Fibroblast of skin of left biceps (primary cell): ENCODE results near the gene SUPT4H1.

Source experiments
- DNase-seq, 2 experiments: peaks; one replicate each; pipeline ENCODE4 v3.0.0-alpha.2; 2013; ENCODE audit warnings: low read depth in 2 of 2

Gene SUPT4H1

DNA sequence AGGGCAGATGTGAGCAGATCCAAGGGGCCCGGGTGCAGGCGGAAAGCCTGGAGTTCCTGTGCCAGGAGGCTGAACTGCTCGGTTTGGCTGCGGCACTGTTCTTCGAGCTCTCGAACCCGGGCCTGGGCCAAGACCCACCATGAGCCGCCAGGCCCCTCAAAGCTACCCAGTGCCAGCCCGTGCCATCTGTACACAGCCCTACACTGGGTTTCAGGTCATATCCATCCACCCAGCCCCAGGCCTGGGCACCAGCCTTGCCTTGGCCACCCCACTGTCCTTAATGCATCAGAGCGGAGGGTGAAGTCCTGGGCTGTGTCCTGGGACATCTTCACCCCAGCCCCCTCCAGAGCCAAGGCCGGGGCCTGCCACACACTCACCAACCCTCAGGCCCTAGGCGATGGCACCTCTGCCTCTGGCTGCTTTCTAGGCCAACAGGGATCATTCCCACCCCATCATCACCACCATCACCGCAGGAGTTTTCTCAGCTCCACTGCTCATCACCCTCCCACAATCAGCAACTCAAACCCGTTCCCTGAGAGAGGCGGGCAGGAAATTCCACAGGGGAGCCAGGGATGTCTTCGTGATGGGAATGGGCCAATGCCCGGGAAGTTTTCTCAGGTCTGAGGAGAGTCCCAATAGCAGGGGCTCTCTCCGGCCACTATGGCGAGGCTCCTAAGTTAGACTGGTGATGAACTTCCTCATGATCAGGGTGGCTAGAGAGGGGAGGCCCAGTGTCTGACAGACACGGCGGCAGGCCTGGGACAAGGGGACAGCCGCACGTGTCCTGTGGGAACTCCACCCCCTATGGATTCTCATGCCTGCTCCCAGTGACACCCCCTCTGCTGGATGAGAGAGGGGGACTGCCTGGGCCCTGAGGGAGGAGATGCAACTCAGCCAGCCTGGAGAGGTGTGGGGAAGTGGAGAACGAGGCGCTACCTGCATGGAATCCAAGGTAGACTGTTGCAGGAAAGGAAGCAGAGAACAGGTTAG, 32.5 kb downstream of the SUPT4H1 start:
- no peak for DNase-seq

DNA sequence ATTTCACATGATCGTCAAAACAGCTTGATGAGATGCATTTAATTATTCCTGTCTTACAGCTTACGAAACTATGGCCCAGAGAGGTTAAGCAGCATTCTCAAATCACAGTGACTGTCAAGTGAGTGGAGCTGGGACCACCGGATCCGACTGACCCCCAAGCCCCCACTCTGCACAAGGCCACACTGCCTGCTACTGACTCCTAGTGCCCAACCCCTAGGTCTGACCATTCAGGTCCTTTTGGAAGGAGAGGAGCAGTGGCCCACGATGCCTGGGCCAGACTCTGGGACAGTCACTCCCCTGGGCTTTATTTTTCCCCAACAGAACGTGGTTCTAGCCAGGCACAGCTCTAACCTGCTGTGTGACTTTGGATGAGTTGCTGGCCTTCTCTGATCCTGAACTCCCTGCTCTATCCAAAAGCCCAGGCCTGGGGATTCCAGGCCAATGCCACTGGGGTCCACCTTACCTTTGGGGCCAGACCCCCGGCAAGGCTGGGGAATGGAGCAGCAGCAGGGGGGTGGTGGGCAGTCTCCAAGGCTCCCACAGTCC, 33.3 kb downstream of the SUPT4H1 start:
- no peak for DNase-seq

DNA sequence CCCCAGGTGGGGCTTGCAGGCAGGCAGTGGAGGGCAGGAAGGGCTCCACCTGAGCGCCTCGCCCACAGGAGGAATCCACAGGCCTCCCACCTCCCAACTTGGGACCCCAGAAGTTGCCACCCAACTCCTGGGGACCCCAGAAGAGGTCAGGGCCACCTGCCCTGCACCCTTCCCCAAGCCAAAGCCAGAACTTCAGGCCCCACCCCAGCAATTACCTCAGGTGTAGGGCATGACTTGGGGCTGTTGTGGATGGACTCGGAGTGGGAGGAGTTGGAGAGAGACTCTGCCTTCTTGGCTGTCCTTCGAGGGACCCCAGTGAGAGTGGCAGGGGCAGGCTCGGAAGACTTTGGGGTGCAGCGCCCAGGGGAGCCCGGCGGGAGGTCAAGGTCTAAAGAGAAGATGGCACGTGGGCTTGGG, 33.9 kb downstream of the SUPT4H1 start:
- no peak for DNase-seq

DNA sequence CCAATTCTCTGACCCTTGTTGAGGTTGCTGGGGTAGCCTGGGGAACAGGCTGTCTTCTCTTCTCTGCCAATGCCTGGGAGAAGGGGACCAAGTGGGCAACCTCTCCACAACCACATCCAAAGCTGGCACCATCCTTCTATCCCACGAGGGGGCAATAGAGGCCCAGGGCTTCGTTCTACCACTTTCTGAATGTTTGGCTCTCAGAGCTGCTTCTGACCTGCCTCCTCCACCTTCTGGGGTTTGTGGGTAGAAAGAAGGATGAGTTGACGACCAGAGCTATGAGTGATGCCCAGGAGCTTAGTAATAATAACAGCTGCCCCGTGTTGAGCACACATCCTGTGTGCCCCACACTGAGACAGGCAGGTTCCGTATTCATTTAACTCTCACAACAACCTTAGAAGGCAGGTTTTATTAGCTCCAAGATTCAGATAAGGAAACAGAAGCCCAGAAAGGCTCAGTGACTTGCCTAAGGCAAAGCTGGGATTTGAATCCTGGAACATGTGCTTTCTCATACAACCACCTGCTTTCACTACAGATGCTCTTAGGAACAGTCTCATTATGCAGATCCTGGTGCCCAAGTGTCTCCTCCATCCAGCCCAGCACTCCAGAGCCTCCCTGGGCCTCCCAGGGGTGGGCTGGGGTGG, 34.5 kb downstream of the SUPT4H1 start:
- peak in 1 of 2 experiments; percentile 33 for DNase-seq

DNA sequence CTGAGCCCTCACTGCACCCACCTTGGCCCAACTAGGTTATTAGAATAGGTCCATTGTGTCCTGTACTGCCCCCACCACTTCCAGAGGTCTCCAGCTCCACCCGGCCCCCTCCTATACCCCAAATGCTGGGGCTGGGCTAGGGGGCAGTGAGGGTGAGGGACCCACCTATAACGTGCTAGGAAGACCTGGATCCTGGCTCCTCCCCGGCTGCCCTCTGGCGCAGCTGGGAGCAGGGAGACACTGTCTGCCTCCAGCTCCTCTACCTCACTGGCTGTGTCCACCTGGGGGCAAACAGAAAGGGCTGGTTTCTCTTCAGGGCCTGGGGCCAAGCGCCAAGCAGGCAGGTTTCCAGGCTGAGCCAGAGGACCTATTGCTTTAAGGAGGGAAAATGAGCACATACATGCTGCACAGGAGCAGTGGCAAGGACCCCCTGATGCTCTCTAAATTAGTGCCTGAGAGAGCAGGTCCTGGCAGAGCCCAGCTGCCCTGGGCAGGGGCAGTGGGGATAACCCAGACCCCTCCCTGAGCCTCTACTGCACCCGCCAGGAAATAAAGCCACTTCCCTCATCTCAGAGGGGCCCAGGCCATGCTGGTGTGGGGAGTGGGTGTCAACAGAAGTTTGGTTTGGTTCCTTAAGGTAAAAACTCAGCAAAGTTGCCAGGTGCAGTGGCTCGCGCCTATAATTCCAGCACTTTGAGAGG, 35.6 kb downstream of the SUPT4H1 start:
- no peak for DNase-seq

DNA sequence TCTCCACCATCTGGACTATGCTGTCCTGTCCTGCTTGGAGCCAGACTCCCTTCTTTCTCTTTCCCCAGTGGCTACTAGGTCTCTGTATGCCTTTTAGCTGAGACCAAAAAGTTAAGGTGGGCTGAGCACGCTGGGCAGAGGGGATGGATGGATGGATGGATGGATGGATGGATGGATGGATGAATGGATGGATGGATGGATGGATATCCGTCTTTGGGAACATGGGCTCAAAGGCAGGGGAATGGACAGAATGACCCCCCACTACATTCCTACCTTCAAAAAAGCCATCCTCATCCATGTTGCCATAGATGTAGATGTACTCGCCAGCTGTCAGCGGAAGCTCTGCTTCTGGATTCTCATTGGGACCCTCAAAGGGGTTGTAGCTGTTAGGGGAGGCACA, 36.3 kb downstream of the SUPT4H1 start:
- no peak for DNase-seq

DNA sequence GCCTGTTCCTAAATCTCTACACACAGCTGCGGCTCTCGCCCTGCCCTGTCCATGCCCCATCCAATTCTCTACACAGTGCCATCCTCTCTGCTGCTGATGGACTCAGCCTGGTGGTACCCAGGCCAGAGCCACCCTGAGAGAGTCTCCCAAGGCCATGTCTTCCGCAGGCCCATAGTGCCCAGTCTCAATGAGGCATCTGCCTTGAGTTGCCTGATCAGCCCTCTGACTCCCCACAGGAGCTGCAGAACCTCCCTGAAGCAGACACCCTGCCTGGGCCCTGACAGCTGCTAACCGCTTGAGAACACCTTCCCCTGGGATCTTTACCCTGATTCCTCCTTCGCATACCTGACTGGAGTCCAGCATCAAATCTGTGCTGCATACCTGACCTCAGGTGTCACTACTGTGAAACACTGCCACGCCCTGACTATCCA, 36.7 kb downstream of the SUPT4H1 start:
- no peak for DNase-seq

DNA sequence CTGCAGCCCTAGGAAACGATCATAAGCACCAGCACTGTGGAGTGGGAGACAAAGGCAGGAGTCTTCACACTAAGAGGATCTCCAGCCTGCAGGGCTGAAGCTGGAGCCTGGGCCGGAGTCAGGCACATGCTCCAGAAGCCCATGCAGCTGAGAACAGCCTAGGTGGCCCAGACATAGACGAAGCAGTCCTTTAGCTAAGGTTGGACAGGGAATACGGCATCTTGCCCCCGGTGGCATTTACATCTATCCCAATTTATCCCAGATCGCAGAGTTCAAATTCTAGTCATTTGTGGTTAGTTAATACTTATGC, 37.3 kb downstream of the SUPT4H1 start:
- DNase-seq, result no peak

DNA sequence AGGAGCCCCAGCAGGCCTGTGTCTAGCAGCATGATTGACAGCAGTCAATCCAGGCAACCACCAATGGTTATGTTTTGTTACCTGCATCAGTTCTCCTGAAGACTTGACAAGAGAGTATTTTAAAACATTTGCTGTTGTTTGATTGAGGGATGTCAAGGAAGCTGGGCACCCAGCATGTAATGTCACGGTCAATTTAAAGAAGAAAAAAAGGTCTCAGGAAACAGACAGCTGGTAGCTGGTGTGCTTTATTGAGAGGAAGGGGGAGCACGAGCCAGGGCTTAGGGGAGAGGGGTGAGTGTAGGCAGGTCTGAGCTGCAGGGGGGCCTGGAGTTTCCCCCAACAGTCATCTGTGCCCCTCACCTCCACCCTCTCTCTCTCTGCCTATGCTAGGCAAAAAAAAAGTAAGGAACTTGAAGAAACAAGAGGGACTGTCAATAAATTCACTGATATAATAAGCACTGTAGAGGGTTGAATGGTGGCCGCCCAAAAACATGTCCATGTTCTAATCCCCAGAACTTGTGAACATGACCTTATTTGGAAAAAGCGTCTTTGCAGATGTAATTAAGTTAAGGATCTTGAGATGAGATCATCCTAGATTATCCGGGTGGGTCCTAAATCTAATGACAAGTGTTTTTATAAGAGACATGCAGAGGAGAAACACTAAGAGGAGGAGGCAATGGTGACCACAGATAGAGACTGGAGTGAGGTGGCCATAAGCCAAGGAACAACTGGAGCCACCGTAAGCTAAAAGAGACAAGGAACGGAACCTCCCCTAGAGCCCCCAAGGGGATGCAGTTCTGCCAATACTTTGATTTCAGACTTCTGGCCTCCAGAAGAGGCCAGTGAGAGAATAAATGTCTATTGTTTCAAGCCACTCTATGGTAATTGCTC, 37.9 kb downstream of the SUPT4H1 start:
- no peak for DNase-seq

DNA sequence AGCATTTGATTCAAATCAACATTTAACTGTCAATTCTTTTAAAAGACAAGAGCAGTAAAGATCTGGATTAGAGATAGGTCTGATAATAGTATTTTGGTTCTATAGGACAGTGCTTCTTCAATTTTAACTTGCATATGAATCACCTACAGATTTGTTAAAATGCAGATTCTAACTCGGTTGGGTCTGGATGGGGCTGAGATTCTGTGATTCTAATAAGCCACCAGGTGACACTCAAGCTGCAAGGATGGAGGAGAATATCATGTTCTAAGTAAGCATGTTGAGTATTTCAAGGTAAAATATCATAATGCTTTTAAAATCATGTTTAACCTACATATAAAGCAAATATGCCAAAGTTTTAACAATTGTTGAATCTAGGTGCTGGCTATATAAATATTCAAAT, 39.2 kb downstream of the SUPT4H1 start:
- DNase-seq, result no peak

DNA sequence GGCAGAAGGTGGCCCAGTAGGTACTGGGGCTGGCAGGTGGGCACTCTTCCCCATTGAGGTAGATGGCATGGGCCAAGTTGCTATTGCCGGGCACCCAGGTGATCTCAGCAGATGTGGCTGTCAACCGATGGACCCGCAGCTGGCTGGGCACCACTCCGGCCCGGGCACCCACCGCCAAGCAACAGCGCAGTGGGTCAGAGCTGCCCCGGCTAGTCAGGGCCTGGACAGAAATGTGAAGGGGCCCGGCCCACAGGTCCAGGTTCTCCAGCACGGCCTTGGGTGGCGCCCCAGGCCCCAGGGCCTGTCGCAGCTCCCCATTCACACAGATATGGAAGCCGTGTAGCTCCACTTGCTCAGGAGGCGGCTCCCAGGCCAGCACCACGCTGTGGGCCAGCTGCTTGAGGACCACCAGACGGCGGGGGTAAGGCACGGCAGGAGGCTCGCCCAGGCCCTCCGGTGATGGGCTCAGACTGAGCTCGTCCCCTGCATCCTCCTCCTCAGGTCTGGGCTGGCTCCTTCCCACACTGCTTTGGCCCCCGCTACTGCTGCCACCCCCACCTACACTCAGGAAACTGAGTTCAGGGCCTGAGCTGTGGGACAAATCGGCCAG, 39.9 kb downstream of the SUPT4H1 start:
- no peak for DNase-seq

DNA sequence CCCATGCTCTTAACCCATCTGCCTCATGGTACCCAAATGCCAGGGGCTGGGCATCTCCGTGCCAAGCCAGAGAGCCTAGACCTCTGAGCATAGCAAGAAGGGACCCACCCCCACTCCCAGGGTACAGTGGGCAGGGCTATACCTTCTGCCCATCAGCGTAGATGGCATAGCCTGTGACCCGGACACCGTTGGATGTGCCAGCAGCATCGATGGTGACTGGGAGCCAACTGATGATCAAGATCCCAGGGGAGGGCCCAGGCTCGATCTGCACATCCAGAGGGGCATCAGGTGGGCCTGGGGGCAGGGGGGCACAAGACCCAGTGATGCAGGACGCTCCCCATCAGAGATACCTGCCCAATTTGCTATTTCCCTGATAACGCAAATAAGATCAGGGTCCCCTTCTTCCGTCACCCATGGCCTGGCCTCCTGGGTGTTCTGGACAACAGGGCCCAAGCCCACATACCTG, 40.5 kb downstream of the SUPT4H1 start:
- DNase-seq, result no peak

DNA sequence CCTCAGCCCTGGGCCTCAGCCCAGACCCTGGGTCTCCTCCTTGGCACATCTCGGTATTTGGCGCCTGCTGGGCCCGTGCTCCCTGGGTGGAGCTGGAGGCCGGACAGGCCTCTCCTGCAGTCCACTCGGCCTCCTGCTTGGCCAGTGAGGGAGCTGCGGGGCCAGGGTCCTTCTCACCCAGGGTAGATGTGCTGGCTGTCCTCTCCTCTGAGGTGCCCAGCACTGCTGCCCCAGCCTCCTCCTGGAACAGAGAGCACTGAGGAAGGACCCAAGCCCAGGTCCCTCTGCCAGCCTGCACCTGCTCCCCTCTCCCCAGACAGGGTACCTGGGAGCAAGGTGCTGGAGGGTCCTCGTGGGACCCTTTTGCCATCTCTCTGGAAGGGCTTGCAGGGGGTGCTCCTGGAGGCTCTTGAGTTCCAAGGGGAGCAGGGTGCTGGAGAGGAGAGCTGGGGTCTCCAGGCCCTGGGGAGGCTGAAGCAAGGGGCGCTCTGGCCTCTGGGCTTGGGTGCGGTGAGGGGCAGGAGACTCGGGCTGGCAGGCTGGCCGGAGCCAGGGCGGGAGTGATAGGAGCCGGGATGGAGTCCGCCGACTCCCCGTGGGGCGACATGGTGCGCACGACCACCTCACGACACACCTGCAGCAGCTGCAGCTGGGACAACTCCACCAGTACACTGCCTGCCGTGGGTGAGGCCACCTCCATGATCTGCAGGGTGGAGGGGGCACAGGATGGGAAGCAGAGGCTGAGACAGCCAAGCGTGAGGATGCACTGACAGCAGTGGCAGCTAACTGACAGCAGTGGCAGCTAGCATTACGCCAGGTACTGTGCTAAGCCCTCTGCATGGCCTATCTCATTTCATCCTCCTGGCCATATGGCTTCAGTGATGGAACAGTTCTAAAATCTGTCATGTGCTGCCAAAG, 41.2 kb downstream of the SUPT4H1 start:
- DNase-seq, result no peak

DNA sequence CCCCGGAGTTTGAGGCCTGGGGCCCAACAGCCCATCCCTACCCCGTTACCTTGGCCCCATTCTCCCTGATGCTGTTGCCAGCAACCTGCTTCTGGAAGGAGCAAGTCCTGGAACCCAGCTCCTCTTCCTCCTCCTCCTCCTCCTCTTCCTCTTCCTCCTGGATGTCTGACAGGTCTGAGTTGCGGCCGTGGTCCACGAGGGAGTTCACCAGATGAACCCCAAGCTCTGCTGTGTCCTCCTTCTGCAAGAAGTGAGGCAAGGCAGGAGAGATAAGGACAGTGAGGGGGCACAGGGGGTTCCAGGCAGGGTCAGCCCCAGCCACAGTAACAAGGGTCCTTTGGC, 42.1 kb downstream of the SUPT4H1 start:
- DNase-seq, result no peak

DNA sequence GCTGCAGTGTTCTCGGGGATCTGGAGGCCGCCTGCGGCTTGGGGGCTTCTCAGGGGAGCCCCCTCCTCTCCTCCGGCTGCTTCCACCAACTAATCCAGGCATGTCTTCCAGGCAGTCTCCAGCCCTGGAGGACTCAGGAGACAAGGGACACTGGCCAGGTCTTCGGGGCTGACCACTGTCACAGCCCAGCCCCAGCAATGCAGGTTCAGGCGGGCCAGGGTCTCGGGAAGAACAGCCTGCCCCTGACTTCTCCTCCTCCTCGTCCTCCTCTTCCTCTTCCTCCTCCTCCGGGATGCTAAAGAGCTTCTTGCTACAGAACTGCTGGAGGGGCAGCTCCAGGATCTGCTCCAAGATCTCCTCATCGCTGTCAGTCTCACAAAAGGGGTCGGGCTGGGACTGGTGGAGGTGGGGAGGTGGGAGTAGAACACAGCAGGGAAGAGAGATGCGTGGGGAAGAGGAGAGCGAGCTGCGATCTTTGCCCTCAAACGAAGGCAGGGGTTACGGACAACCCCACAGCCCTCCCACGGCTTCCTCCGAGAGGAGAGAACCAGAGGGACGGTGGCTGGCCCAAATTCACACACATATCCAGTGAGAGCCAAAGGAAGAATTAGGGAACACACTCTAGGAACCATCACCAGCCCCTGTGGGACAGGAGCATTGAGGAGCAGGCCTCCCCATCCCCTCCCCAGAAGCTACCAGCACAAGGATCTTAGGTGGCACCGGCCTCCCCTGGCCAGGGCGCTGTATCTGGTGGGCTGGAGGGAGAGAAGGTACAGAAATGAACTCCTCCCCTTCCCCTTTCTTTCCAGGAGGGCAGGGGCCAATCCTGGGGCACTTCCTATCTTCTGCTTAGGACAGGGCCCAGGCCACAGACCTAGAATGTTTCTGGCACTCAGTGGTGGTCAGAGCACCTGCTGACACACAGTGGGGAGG, 42.8 kb downstream of the SUPT4H1 start:
- DNase-seq, result no peak

DNA sequence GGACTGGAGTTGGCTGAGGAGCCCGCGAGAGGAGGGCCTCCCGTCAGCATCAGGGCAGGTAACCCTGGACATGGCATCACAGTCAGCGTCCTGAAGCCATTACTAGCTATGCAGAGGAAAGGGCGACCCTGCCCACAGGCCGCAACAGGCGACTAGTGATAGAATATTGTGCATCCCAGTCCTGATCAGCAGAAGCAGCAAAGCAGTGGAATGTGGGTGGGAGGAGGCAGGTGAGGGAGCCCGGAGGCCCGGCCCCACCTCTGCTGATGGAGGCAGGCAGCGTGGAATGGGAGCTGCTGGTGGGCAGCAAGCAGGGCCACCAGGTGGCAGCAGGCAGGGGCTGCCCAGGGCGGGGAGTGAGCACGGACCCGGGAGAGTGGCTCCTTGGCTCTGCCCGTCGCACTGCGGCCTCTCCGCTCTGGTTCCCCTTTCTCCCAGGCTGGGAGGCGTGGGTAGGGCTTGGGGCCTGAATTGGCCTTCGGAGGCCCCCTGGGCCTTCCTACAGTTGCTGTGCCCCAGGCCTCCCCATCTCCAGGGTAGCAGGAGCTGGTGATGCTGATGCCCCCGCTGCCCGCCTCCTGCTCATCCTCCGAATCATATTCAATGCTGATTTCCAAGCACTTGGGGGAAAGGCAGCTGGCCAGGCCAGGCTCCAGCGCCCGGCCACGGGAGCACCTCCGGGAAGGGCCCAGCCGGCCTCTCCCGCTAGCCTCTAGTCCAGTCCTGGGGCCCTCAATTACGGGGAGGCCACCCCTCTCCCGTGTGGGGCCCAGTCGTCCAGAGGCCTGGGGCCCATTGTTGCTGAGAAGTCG, 43.6 kb downstream of the SUPT4H1 start:
- DNase-seq, result no peak

DNA sequence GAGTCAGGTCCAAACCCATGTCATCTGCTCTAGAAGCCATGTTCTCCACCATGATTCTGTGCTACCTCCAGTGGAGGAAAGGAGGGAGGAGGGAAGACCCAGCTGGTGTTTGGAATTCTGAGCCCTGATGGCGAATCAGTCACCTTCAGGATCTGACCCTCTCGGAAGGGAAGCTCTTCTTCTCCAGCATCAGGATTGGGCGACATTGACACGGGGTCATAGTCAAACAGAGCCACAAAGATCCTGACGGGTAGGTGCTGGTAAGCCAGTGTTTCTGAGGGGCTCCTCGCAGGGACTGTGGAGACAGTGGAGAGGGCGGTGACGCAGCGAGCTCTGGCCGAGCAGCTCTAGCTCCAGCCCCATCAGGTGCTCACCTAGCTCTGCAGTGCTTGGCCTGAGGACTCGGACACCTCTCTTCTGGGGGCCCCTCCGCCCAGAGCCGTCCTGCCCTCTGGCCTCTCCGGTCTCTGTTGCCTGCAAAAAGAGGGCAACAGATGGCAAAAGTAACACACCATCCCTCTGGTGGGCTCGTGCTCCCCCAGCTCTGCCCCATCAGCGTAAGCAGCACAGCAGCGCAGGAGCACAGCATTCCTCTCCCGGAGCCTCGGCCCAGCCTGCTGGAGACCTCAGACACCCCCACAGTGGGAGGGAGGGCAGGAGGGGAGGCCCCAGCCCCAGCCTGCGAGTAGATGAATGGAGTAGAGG, 44.4 kb downstream of the SUPT4H1 start:
- DNase-seq, result no peak
